ENCODE results near the gene LRRTM4. TPM values are rescaled to one million over a fixed set of nuclear protein-coding genes. Genes with fewer than 3 reads are reported as not detected.

Gene LRRTM4
- total and polyA plus RNA-seq, 2 of the 13 experiments (the other 11 are each of a cell fraction or from before 2014, with no cell fraction given), result 1.2 TPM

- TF ChIP-seq TFDP2 (CRISPR knock-in tag; IDR thresholded peaks at IDR 0.05) (no peak), ZNF296 (CRISPR knock-in tag; conservative IDR thresholded peaks at IDR 0.05) (no peak)
Observed at GRCh38 chr2:76737607-76738006, 784.6 kb downstream of the LRRTM4 start (continued).

DNA sequence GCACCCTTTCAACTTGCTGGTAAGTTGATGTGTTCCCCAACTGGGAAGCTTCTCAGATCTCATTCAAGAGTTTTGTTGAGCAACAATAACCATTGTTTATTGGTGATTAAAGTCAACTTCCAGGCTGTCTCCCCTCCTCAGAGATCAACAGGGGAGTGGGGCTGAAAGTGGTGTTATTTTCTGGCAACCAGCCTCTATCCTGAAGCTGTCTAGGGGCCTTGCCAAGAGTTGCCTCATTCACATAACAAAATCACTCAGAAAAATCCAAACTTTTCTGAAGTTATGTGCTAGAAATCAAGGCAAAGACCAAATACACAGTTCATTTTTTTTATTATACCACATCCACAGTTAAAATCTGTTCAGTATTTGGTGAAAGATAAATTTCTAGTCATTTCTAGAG is 788.4 kb downstream of the LRRTM4 start:
- Histone ChIP-seq H3K79me2 (ENCODE audit: insufficient read depth, low read length) (no peaks in the 10 kb centered on the region), H3K4me3 (replicated peaks in 1 of 3; ENCODE audit: insufficient read depth in 1 of 3, low read depth in 2 of 3, low read length in 3 of 3) (no peak overlapping the region), H3K9ac (ENCODE audit: insufficient read depth, low read depth, low read length) (no peak overlapping the region), H3K27me3 (ENCODE audit: control insufficient read depth in 1 of 2, insufficient read depth in 2 of 2, low read length in 2 of 2) (no peaks in the 10 kb centered on the region; a peak in 1 of 5 replicates), H3K36me3 (replicated peaks in 1 of 2; ENCODE audit: control insufficient read depth in 1 of 2, insufficient read depth in 2 of 2, low read length in 2 of 2) (no peaks in the 10 kb centered on the region), H3K4me2 (ENCODE audit: low read depth, low read length) (no peak overlapping the region), H4K20me1 (ENCODE audit: insufficient read depth, low read length) (no peaks in the 10 kb centered on the region), H3K9me3 (ENCODE audit: low read length) (no peaks in the 10 kb centered on the region), H3K4me1 (ENCODE audit: insufficient read depth, low read length) (no peaks in the 10 kb centered on the region), H3K27ac (ENCODE audit: extremely low read length, insufficient read depth, low read length) (no peak overlapping the region), H2AFZ (ENCODE audit: low read length) (no peak overlapping the region)
- no peak for ATAC-seq
- no peak for FAIRE-seq
- ChIA-PET CTCF (ENCODE audit: low intra/inter-chr PET ratio, low total read pairs) (no interaction called here), POLR2A (no interaction called here)
- DNase-seq (ENCODE audit: low spot score), result no peak
- intact Hi-C loops (cut with micrococcal nuclease; ENCODE audit: unreplicated experiment), result no loop called here
- in situ Hi-C loops (cut with HindIII; ENCODE audit: extremely low pct_ligation_motif_present, low pct_unique_long_range_greater_than_20kb), result no loop called here
- no TSS peak for BruUV-seq (replicated peaks)
- TF ChIP-seq, protein P1, sequence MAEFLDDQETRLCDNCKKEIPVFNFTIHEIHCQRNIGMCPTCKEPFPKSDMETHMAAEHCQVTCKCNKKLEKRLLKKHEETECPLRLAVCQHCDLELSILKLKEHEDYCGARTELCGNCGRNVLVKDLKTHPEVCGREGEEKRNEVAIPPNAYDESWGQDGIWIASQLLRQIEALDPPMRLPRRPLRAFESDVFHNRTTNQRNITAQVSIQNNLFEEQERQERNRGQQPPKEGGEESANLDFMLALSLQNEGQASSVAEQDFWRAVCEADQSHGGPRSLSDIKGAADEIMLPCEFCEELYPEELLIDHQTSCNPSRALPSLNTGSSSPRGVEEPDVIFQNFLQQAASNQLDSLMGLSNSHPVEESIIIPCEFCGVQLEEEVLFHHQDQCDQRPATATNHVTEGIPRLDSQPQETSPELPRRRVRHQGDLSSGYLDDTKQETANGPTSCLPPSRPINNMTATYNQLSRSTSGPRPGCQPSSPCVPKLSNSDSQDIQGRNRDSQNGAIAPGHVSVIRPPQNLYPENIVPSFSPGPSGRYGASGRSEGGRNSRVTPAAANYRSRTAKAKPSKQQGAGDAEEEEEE (CRISPR knock-in tag; IDR thresholded peaks at IDR 0.05; ENCODE audit: borderline replicate concordance), result no peak
- TF ChIP-seq EED (CRISPR knock-in tag; IDR thresholded peaks at IDR 0.05), result no peak
- TF ChIP-seq PRDM15 (CRISPR knock-in tag; IDR thresholded peaks at IDR 0.05), result no peak
- TF ChIP-seq SAFB2 (CRISPR knock-in tag; IDR thresholded peaks at IDR 0.05; ENCODE audit: borderline replicate concordance, low read depth), result no peak
- no peak for TF ChIP-seq ZNF441 (CRISPR knock-in tag; IDR thresholded peaks at IDR 0.05; ENCODE audit: borderline replicate concordance)
- TF ChIP-seq, protein P2, sequence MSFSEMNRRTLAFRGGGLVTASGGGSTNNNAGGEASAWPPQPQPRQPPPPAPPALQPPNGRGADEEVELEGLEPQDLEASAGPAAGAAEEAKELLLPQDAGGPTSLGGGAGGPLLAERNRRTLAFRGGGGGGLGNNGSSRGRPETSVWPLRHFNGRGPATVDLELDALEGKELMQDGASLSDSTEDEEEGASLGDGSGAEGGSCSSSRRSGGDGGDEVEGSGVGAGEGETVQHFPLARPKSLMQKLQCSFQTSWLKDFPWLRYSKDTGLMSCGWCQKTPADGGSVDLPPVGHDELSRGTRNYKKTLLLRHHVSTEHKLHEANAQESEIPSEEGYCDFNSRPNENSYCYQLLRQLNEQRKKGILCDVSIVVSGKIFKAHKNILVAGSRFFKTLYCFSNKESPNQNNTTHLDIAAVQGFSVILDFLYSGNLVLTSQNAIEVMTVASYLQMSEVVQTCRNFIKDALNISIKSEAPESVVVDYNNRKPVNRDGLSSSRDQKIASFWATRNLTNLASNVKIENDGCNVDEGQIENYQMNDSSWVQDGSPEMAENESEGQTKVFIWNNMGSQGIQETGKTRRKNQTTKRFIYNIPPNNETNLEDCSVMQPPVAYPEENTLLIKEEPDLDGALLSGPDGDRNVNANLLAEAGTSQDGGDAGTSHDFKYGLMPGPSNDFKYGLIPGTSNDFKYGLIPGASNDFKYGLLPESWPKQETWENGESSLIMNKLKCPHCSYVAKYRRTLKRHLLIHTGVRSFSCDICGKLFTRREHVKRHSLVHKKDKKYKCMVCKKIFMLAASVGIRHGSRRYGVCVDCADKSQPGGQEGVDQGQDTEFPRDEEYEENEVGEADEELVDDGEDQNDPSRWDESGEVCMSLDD (CRISPR knock-in tag; IDR thresholded peaks at IDR 0.05; ENCODE audit: borderline replicate concordance), result no peak
- TF ChIP-seq HIC2 (CRISPR knock-in tag; IDR thresholded peaks at IDR 0.05; ENCODE audit: low read depth), result no peak
- TF ChIP-seq CCAR2 (optimal IDR thresholded peaks at IDR 0.05; ENCODE audit: low read depth, low read length), result no peak
- TF ChIP-seq, protein P3, sequence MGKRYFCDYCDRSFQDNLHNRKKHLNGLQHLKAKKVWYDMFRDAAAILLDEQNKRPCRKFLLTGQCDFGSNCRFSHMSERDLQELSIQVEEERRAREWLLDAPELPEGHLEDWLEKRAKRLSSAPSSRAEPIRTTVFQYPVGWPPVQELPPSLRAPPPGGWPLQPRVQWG (CRISPR knock-in tag; IDR thresholded peaks at IDR 0.05; ENCODE audit: borderline replicate concordance, low read depth), result no peak
